GDM1 (cell line): ENCODE data around the gene XPO1.
A peak's percentile ranks its signal among the peaks of the same experiment; 100 is the strongest.
"Not testable (repeated sequence)": the region's sequence is repeated elsewhere in the genome, so short reads cannot be mapped to it uniquely, and the experiment has no call there.

ENCODE experiments used
- DNase-seq: peaks from one replicate; lab custom pipeline; 2025; lab: John Stamatoyannopoulos, UW

XPO1 gene, protein sequence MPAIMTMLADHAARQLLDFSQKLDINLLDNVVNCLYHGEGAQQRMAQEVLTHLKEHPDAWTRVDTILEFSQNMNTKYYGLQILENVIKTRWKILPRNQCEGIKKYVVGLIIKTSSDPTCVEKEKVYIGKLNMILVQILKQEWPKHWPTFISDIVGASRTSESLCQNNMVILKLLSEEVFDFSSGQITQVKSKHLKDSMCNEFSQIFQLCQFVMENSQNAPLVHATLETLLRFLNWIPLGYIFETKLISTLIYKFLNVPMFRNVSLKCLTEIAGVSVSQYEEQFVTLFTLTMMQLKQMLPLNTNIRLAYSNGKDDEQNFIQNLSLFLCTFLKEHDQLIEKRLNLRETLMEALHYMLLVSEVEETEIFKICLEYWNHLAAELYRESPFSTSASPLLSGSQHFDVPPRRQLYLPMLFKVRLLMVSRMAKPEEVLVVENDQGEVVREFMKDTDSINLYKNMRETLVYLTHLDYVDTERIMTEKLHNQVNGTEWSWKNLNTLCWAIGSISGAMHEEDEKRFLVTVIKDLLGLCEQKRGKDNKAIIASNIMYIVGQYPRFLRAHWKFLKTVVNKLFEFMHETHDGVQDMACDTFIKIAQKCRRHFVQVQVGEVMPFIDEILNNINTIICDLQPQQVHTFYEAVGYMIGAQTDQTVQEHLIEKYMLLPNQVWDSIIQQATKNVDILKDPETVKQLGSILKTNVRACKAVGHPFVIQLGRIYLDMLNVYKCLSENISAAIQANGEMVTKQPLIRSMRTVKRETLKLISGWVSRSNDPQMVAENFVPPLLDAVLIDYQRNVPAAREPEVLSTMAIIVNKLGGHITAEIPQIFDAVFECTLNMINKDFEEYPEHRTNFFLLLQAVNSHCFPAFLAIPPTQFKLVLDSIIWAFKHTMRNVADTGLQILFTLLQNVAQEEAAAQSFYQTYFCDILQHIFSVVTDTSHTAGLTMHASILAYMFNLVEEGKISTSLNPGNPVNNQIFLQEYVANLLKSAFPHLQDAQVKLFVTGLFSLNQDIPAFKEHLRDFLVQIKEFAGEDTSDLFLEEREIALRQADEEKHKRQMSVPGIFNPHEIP (N-terminal part only)

DNA sequence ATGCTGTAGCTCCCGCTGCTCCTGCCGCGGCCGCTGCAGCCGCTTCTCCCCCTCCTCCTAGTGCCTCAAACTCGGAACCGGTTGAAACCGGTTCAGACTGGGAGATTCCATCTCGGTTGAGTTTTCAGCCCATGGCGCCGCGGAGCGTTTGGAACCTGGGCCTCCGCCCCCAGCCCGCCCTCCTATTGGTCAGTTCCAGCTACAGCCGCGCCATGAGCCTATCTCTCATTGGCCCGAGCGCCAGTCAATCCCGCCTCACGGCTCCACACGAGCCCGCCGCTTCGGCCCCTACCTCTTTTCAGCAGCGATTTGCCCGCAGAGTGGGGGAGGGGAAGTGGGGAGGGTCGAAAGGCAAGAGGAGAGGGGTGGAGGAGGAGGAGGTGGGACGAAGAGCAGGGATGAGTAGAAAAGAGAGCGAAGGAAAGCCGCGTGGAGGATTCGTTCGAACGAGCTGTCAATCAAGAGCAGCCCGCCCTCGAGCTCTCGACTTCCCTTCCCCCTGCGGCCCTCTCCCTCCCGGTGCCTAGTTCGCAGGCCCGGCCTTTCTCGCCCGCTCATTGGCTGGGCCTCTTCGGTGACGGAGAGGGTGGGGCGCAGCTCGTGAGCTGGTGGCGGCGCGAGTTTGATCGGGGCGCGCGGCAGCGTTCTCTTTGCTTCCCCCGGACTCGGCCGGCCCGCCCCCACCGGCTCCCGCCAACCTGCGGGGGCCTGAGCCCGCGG, at the start of gene XPO1:
Gene XPO1 (minus strand): TSS at position 157 of the 720 bp plus-strand sequence. CDS start 4,459 bp downstream, outside the sequence.
- DNase-seq, result peak; percentile 100

DNA sequence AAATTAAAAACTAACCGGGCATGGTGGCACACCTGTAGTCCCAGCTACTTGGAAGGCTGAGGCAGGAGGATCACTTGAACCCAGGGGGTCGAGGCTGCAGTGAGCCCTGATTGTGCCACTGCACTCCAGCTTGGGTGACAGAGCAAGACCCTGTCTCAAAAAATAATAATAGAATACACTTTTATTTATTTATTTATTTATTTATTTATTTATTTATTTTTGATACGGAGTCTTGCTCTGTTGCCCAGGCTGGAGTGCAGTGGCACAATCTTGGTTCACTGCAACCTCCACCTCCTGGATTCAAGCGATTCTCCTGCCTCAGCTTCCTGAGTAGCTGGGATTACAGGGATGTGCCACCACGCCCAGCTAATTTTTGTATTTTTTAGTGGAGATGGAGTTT, 48.8 kb upstream of the XPO1 start:
- not testable (repeated sequence) for DNase-seq

DNA sequence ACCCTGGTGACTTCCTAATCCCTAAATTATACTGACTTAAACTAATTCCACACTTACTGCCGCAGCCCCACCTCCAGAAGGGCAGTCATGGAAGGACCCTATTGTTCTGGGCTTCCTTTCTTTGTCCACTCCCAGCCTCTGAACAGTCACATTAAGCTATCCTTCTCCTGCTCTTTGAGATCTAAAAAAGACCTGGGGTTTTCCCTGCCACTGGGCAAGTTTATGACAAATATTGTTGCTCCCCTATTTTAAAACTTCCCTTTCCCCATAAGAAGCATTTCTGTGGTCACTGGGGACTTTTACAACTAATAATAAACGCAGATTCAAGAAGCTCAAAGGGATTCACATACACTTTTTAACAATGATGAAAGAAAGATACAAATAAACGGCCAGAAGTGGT, 47.2 kb upstream of the XPO1 start:
- DNase-seq, result no peak

DNA sequence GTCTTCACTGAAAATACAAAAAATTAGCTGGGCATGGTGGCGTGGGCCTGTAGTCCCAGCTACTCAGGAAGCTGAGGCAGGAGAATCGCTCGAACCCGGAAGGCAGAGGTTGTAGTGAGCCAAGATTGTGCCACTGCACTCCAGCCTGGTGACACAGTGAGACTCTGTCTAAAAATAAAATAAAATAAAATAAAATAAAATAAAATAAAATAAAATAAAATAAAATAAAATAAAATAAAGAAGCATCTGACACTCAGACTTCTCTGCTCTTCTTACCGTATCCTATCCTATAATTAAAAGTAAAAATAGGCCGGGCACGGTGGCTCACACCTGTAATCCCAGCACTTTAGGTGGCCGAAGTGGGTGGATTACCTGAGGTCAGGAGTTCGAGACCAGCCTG, 46.2 kb upstream of the XPO1 start:
- not testable (repeated sequence) for DNase-seq

DNA sequence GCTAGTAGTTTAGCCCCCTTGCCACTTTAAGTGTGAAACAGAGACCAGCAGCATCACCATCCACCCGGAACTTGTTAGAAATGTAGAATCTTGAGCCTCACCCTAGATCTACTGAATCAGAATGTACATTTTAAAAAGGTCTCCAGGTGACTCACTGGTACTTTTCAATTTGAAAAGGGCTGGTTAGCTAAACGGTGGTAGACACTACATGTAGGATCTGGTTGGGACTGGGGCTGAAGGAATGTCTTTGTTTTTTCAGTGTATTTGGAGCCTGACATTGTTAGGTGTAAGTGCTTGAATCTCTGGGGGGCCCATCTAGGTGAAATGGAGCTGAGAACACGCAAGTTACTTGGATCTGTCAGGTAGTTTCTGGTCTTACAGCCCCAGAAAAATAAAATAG, 44.0 kb upstream of the XPO1 start:
- DNase-seq, result no peak

DNA sequence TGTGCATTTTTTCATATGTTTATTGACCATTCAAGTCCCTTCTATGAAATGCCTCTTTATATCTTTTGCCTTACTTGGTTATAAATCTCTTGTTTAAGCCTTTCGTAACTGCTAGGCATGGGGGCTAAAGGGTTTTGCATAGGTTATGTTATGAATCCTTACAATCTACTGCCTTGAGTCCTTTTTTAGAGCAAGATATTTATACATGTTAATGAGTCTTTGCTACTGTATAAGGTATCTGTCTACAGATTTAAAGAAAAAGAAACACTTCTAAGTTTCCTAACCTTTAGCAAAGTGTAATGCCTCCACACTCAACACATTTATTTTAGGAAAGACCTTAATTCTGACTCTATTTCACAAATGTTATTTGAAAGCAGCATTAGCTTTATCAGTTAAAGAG, 43.6 kb upstream of the XPO1 start:
- DNase-seq, result no peak

DNA sequence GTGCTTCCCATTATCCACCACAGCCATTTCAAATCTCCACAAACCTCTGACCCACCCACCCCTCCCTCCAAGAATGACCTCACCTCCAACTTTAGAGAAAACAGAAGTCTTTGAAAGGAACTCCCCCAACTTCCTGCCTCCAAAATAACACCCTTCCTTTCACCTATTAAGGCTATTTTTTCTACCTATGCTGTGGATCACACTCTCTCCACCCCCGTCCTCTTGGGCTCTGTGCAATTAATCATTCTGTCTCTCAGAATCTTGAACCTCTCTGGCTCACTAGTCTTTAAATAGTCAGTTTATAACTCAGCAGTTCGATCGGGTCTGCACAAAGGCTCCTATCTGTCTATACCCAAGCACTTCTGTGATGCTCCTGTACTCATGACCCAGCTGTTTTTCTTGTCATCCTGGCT, 37.3 kb upstream of the XPO1 start:
- no peak for DNase-seq

DNA sequence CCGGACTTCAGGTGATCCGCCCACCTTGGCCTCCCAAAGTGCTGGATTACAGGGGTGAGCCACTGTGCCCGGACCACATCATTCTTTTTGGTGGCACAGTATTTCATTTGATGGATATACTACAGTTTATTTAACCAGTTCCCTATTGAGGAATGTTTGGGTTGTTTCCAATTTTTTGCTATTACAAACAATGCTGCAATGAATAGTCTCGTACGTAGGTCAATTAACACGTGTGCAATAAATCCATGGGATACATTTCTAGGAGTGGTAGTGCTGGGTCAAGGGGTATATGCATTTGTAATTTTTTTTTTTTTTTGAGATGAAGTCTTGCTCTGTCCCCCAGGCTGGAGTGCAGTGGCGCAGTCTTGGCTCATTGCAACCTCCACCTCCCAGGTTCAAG, 28.4 kb upstream of the XPO1 start:
- DNase-seq, result no peak

DNA sequence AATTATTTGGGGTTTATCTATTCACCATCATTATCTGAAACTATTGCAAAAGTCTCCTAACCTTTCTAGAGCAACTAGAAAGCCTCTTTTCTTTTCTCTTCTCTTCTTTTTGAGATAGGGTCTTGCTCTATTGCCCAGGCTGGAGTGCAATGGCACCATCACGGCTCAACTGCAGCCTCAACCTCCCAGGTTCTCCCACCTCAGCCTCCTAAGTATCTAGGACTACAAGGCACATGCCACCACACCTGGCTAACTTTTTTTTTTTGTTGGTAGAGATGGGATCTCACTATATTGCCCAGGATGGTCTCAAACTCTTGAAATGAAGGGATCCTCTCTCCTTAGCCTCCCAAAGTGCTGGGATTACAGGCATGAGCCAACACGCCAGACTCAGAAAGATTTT, 24.5 kb upstream of the XPO1 start:
- no peak for DNase-seq

DNA sequence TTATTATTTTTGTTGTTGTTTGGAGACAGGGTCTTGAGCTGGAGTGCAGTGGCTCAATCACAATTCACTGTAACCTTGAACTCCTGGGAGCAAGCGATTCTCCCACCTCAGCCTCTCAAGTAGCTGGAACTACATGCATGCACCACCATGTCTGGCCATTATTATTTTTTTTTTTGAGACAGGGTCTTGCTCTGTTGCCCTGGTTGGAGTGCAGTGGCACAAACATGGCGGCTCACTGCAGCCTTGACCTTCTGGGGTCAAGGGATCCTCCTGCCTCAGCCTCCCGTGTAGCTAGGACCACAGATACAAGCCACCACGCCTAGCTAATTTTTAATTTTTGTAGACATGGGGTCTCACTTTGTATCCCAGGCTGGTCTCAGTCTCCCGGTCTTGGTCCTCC, 20.0 kb upstream of the XPO1 start:
- no peak for DNase-seq

DNA sequence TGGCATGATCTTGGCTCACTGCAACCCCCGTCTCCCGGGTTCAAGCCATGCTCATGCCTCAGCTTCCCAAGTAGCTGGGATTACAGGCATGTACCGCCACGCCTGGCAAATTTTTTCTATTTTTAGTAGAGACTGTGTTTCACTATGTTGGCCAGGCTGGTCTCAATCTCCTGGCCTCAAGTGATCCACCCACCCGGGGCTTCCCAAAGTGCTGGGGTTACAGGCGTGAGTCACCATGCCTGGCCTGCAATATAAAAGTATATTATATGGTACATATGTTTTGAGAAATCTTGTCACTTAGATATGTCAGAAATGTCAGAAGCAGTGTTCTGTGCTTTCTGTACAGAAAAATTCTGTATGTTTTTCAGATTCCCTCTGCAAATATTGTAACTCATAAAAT, 19.2 kb upstream of the XPO1 start:
- DNase-seq, result no peak

DNA sequence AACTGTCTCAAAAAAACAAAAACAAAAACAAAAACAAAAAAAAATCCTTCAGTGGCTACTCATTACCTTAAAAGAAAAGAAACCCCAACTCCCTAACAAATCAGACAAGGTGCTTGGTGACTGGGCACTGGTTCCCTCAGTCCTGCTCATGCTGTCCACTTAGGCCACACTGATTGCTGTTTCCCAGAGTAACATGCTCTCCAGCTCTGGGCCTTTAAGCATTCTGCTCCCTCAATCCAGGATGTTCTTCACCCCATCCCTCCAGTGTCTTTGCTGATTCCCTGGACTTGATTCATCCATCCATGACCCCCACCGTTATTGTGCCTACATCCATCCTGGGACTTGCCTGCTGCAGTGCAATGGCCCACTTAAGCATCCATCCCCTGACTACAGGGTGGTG, 16.4 kb upstream of the XPO1 start:
- DNase-seq, result no peak

DNA sequence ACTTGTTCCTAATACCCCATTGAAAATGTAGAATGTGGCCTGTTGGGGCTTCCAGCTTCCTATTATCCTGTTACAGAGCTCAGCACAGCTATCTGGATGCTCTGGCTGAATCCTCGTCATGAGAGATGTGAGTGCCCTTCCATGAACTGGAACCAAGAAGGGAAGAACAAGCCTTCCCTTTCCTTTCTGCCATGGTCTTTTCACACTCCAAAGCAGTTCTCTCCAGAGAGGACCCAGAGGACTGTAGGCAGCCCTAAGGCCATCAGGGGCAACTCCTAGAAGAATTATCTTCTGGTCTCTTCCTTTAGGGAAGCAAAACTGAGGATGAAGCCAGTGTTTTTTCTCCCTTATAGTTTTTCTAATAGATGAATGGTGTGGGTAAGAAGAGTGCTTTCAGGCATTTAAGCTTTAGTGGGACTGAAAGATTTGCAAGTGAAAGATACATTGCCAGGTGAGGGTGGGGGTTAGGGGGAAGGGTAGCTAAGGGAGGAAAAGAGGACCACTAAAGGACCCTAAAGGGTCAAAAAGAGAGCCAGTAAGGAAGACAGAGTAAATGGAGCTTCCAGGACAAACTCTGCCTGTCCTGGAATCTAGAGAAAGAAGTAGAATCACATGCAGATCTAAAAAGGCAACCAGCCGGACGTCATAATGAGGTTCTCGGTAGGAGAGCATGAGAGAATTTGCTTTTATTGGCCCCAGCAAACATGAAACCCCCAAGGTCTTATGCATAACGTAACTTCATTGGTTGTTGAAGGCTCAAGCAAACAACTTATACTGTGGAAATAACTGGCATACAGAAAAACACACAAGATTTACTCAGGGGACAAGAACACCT, 12.4 kb upstream of the XPO1 start:
- DNase-seq, result no peak

DNA sequence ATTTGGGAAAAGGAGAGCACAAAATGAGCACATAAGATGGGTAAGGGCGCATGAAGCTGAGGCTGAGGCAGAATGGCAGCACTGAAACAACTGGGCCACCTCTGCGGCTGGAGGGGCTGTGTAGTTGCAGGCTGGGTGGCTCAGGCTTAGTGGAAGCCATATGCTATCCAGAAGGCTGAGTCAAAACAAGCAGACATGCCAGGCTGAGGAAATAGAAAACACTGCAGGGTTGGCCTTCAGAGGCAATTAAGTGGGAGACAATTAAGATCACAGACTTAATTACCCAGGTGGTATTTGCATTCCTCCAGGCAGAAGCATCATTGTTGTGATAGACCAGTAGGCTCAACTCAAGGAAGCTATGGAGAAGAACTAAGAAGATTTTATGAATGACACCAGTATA, 11.4 kb upstream of the XPO1 start:
- DNase-seq, result no peak

DNA sequence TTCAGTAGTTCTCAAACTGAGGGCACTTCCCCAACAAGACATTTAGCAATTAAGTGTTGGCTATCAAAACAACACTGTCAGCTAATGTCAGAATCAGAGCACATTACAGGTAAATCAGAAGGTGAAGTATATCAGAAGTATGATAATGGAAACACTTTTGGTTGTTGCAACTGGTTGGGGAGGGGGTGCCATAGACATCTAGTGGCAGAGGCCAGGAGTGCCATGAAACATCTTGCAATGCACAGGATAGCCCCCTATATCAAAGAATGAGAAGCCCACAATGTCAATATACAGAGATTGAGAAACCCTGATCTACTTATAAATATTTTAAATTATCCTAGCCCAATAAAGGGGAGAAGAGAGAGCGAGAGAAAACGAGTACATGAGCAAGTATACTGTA, 4.9 kb upstream of the XPO1 start:
- no peak for DNase-seq

DNA sequence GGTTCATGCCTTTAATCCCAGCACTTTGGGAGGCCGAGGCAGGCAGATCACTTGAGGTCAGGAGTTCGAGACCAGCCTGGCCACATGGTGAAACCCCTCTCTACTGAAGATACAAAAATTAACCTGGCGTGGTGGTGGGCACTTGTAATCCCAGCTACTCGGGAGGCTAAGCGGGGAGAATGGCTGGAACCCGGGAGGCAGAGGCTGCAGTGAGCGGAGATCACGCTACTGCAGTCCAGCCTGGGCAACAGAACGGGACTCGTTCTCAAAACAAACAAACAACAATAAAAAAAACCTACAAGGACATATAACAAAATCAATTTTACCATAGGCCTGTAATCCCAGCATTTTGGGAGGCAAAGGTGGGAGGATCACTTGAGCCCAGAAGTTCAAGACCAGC, 2.0 kb upstream of the XPO1 start:
- not testable (repeated sequence) for DNase-seq

DNA sequence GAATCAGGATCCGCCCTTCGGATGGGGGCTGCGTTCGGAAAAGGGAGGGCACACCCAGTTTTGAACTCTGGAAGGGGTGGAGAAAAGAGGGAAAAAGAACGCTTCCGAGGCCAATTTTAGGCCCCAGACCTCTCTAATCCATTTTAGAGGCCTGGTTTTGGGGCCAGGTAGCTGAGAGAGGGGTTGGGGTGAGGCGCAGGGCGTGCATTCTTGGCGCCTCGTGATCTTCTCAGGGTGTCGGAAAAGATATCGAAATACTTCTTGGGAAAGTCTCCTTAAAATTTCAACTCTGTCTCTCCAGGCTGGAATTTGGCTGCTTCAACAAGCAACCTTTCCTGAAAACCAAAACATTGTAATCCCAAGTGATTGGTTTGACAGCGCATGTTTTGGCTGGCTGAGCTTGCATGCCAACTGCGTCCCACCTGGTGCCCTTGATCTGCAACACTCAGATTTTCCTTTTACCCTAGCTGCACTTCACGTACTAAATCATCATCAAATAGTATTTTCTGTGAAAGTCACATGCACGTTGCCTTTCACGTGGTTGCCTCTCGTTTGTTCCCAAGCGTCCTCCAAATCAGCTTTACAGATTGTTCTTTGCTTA, 864 bp upstream of the XPO1 start:
- DNase-seq, result no peak

DNA sequence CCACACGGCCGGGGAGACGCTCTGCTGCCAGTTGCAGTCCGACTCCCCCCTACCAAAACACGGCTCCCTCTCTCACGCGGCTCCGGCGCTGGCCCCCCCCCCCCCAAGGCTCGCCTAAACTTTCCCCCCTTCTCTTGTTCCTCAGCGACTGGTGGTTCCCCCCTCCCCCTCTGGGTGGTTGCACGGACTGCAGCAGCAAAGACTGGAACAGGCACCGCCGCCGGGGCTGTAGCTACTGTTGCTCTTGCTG, 281 bp downstream of the XPO1 start:
- no peak for DNase-seq

DNA sequence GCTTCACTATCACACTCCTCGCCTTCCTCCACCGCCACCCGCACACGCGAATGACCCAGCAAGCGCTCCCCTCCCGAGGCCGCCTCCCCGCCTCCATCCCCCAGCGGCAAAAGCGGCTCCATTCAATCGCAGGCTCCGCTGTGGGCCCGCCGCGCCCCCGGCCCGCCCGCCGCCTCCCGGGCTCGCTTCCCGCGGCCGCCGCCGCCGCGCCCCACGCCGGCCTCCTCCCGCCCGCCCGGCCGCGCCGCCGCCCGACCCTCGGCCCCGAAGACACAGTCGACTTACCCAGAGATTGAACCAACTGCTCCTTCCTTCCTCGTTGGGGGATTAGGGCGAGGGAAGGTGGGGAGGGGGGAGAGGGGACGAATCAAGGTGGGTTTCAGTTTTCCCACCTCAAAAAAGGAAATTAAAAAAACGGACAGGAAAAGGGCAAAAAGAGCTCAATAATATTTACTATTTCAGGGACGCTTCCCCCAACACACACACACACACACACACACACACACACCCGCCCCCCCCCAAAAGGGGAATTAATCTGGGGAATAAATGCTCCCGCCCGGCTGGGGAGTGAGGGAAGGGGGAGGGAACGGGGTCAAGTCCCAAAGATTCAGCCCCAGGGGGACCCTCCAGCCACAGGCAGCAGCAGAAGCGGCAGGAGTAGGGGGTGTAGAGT, 743 bp downstream of the XPO1 start:
- DNase-seq, result no peak

DNA sequence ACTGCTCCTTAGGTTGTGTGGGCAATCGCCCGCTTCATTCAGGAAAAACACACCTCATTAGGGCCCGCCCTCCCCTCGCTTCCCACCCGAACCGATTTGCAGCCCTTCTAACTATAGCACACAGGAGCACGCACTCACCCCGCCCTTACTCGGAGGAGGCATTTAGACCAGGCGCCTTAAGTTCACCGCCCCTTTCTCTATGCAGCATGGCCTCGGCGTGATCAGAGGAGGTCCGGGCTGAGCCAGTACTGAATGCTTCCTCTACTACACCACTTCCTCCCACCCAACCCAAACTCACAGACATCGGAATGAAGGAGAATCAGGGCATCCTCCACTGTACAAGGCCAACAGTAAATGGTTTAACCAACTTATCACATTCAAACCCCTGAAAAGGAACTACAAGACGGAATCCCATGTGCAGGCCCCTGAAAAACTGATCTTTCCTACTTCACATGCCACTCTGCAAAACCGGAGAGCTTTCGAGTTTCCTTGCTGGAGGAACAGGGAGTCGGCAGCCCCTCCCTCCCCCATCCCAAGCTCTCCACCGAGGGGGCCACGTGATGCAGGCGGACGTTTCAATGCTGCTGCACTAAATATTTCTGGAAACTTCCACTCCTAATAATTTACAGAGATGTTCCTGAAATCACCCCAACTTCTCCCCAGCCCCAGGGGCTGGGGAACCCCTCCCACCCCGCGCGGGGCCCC, 1.4 kb downstream of the XPO1 start:
- peak; percentile 85 for DNase-seq
